SK-N-SH treated with all-trans-retinoic acid at 6 μM for 48 hours (cell line): ENCODE data around the gene PITPNC1.

Experiments
- CSDC2 ChIP-seq: fragments of 250-450 bp; sonication (Bioruptor Pico); IDR thresholded peaks from 2 replicates; pipeline ENCODE4 v1.5.0; 2020; ENCODE audit warnings: mild to moderate bottlenecking, moderate library complexity
- GLIS3 ChIP-seq: fragments of 250-450 bp; sonication (Bioruptor Pico); IDR thresholded peaks from 2 replicates; pipeline ENCODE4 v1.5.0; 2020; ENCODE audit warnings: mild to moderate bottlenecking, moderate library complexity
- PATZ1 ChIP-seq: fragments of 250-450 bp; sonication (Bioruptor Pico); IDR thresholded peaks from 2 replicates; pipeline ENCODE4 v1.8.0; 2020; ENCODE audit warnings: mild to moderate bottlenecking, moderate library complexity, borderline replicate concordance
- PPARA ChIP-seq: fragments of 250-450 bp; sonication (Bioruptor Pico); IDR thresholded peaks from 2 replicates; pipeline ENCODE4 v1.5.0; 2020; ENCODE audit warnings: mild to moderate bottlenecking, borderline replicate concordance
- ZNF565 ChIP-seq: fragments of 450-650 bp; formaldehyde crosslinking; conservative IDR thresholded peaks from 2 replicates; pipeline ENCODE4 v1.5.0; 2020; ENCODE audit warnings: low read depth, mild to moderate bottlenecking, moderate library complexity

- TF ChIP-seq PATZ1, result no peak
- no peak for TF ChIP-seq PPARA (CRISPR knock-in tag)
- TF ChIP-seq GLIS3 (CRISPR knock-in tag), result no peak
- no peak for TF ChIP-seq ZNF565
- no peak for TF ChIP-seq CSDC2 (CRISPR knock-in tag)
Measured at GRCh38 chr17:67707442-67707841, 330.4 kb downstream of the PITPNC1 start.
